NCI-H526 treated with DMSO at 0.1 percent for 48 hours (cell line): ENCODE results near the gene TUFM.
A peak's percentile ranks its signal among the peaks of the same experiment; 100 is the strongest.
"Not testable (repeated sequence)": the region's sequence is repeated elsewhere in the genome, so short reads cannot be mapped to it uniquely, and the experiment has no call there.

ENCODE experiments used
- DNase-seq: peaks from one replicate; lab custom pipeline; 2025; lab: John Stamatoyannopoulos, UW

TUFM gene

GRCh38 chr16:28846080-28846932 lies at the start of gene TUFM:
TSS of gene TUFM (minus strand) at chr16:28846348. CDS start at chr16:28846269, 79 bp downstream.
- peak; percentile 95 for DNase-seq

GRCh38 chr16:28895609-28896008 lies 49.5 kb upstream of the TUFM start:
- no peak for DNase-seq

DNA sequence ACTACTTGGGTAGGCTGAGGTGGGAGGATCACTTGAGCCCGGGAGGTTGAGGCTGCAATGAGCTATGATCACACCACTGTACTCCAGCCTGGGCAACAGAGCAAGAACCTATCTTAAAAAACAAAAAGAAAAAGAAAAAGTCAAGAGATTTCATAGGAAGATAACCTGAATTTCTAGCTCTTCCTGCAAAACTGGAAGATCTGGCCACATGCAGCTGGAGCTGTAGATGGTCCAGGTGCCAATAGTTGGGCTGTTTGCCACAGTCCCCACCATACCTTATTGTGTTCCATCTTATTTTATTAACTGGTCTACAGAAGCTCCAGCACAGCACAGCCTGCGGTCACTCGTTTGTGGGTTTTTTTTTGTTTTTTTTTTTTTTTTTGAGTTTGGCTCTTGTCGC lies 47.1 kb upstream of the TUFM start:
- no peak for DNase-seq

GRCh38 chr16:28891964-28892890 lies 46.1 kb upstream of the TUFM start:
- DNase-seq, result no peak

DNA sequence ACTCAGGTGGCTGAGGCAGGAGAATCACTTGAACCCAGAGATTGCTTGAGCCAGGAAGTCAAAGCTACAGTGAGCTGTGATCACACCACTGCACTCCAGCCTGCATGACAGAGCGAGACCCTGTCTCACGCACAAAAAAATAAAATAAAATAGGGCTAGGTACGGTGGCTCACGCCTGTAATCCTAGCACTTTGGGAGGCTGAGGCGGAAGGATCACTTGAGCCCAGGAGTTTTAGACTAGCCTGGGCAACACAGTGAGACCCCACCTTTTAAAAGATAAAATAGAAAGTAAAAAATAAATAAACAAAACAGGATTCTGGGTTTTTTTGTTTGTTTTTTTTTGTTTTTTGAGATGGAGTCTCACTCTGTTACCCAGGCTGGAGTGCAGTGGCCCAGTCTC lies 44.2 kb upstream of the TUFM start:
- DNase-seq, result not testable (repeated sequence)

GRCh38 chr16:28886945-28887344 lies 40.8 kb upstream of the TUFM start:
- no peak for DNase-seq

GRCh38 chr16:28884045-28884444 lies 37.9 kb upstream of the TUFM start:
- no peak for DNase-seq

DNA sequence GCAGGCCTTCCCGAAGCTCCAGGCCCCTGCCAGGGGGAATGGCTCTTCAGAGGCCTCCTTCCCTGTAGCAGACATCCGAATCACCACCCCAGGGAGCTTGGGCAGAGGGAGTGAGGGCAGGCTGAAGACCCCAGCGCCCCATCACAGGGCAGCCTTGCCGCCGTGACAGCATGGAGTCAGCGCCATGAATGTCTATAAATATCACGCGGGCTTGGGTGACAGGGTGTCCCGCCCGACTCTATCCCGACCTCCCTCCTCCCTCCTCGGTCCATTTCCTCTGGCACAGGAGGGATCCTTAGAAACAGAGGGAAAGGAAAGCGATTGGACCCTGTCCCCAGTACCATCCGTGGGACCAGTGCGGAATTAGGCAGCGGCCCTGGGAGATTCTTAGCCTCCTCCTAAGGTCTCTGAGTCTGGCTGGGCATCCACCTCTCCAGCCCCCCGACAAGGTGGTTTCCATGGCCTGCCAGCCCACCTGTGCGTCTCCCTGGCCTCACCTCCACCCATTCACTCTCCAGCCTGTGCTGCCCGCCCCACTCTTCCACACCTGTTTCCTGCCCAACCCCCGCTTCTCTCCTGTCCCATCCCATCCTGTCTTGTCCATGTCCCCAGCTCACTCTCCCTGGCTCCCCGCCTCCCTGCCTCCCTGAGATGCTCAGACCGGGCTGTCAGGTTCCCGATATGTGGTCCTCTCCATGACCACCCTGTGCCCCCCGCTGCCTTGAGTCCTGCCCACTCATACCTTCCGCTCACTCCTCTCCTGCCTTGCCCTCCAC lies 37.3 kb upstream of the TUFM start:
- no peak for DNase-seq

GRCh38 chr16:28882551-28883160 lies 36.5 kb upstream of the TUFM start:
- DNase-seq, result no peak

GRCh38 chr16:28881565-28881964 lies 35.4 kb upstream of the TUFM start:
- DNase-seq, result not testable (repeated sequence)

DNA sequence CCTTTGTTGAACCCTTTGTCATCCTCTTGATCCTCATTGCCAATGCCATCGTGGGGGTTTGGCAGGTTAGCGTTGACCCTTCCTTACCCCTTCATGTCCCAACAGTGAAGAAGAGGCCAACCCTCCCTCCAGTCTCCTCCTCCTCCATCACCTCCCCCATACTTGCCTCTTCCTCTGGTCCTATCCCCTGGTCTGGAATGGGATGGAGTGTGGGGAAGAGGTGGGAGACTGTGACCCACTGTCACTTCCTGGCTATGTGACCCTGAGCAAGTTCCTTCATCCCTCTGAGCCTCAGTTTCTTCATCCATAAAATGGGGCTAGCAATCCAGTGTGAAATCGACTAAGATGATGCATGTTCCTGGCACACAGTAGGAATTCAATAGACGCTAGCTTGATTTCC lies 34.8 kb upstream of the TUFM start:
- no peak for DNase-seq

DNA sequence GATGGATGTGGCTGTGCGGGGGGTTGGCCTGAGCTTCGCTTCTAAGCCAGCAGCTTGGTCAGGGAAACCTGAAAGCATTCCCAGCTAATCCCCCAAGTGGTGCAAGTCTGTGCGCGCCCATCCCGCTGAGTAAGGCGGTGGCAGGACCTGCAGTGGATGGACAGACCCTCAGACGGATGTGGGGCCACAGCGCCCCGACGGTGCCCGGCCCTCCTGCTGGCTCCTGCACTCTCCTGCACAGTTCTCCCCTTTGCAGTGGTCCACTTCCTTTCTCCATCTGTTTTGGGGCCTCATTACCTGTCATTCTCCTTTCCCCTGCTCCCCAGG lies 34.4 kb upstream of the TUFM start:
- no peak for DNase-seq

DNA sequence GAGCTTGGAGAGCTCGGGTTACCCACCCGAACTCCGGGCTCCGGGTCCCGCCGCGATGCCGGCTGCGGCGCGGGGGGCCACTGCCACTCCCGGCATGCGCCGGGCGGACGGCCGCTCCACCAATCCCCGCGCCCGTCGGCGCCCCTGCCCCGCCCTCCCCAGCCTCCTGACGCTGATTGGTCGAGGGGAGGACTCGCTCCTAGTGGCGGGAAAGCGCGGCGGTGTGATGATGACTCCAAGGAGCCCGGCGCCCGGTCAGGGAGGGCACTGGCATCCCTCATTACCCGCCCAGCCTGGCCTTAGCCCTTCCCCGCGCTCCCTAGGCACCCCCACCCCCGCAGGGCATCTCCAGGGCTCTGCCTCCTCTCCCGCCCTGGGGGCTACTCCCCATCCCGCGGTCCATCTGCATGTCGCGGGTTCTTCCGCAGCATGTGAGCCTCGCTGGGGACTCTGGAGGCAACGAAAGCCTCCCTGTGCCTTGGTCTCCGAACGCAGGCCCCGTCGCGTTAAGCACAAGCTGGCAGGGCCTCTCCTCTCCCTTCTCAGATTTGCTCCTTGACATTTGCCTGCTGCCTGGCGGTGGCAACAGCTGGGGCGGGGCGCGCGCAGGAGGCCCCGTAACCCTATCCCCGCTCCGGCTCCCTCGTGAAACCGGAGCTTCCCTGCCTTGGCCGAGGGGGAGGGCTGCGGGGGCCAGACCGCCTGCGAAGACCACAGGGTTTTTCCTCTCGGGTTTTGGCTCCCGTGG lies 33.9 kb upstream of the TUFM start:
- peak; percentile 63 for DNase-seq

GRCh38 chr16:28879261-28879840 lies 33.2 kb upstream of the TUFM start:
- DNase-seq, result no peak

- DNase-seq, result no peak
These were observed 32.2 kb upstream of the TUFM start, which contains the start of gene ATP2A1 for GRCh38 chr16:28878083-28878926. TSS of gene ATP2A1 (plus strand) at chr16:28878488. CDS start at chr16:28878672, 184 bp downstream.

DNA sequence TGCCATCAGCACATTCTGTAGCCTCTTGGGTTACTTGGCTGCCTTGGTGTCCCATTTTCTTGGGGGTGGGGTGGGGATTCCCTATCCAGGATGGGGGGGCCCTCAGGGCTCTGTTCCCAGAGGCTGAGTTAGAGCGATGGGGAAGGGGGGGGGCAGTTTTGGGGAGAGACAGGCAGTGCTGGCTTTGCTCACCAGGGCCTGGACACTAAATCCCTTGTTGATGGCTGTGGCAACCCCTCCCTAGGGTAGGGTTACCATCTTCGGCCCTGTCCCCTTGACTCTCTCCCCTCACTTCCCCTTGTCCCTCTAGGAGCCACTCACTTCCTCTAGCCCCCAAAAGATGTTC lies 31.5 kb upstream of the TUFM start:
- no peak for DNase-seq

GRCh38 chr16:28876973-28877654 lies 31.0 kb upstream of the TUFM start:
- DNase-seq, result no peak

DNA sequence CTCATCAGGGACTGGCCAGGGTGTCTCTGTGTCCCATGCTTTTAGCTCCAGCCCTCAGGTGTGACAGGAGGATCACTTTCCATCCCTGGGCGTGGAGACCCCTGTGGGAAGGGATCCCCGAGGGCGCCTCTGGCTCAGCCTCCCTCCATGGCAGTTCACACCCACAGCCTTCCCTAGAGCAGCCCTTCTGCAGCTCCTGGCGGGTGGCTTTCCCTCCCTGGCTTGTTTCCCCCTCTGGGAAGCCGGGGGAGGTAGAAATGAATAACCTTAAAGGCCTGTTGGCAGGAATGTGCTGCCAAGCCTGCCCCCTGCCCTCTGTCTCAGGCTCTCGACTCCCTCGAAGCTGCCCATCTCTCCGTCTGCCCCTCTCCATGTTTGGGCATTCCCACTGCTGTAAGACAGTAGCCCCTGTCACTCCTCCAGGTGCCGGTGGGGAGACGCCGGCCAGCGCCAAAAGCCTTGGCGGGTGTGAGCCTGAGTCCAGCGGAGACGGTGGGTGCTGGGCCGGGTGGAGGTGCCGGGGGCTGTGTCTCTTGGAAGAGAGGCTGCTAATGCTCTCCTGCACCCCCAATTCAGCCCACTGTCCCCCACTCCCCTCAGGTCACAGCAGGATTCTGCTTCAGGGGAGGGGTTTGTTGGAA lies 30.0 kb upstream of the TUFM start:
- no peak for DNase-seq
